Putamen (tissue), 1 donor: ENCODE measurements around the gene HECTD4.
A peak's percentile ranks its signal among the peaks of the same experiment; 100 is the strongest.
"Not testable (repeated sequence)": the region's sequence is repeated elsewhere in the genome, so short reads cannot be mapped to it uniquely, and the experiment has no call there.

Experiments used
- DNase-seq: peaks from one replicate; pipeline ENCODE4 v3.0.0-alpha.2; 2016; ENCODE audit warnings: low spot score

The HECTD4 gene

DNA sequence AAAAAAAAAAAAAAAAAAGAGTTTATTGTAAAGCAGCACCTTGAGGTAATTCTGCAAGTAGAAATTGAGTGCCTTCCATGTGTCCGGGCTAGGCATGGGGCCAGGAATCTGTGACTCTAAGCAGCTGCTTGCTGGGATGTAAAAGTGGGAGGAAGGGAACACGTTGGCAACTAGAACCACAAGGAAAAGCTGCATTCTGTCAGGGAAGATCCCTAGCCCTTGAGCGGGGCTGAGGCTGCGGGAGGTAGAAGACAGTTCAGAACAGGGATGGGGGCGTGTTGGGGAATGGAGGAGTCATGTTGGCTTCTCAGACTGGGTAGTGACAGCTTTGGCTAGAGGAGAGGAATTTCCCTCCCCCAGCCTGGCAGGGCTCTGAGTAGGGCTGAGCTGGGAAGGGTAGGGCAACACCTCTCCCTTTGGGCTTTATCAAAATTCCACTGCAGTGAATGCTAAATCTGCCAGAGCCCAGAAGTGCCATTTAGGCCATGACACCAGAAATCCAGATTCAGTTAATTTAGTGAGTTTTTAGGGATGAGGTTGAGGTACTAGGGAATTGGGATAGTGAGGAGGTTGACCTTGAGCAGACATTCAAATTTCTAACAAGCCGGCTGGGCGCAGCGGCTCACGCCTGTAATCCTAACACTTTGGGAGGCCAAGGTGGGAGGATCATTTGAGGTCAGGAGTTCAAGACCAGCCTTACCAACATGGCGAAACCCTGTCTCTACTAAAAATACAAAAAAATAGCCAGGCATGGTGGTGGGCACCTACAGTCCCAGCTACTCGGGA is 260.3 kb downstream of the HECTD4 start:
- peak; percentile 24 for DNase-seq

DNA sequence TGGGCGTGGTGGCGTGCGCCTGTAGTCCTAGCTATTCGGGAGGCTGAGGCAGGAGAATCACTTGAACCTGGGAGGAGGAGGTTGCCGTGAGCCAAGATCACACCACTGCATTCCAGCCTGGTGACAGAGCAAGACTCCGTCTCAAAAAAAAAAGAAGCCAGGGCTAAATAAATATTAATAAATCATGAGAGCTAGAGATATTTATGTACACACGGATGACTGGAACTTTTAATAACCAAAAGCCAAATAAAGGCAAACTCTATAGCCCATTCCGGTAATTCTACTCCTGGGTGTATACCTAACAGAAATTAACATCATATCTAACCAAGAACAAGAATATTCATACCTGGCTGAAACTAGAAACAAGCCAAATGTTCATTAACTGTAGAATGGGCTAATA is 264.5 kb downstream of the HECTD4 start:
- no peak for DNase-seq

DNA sequence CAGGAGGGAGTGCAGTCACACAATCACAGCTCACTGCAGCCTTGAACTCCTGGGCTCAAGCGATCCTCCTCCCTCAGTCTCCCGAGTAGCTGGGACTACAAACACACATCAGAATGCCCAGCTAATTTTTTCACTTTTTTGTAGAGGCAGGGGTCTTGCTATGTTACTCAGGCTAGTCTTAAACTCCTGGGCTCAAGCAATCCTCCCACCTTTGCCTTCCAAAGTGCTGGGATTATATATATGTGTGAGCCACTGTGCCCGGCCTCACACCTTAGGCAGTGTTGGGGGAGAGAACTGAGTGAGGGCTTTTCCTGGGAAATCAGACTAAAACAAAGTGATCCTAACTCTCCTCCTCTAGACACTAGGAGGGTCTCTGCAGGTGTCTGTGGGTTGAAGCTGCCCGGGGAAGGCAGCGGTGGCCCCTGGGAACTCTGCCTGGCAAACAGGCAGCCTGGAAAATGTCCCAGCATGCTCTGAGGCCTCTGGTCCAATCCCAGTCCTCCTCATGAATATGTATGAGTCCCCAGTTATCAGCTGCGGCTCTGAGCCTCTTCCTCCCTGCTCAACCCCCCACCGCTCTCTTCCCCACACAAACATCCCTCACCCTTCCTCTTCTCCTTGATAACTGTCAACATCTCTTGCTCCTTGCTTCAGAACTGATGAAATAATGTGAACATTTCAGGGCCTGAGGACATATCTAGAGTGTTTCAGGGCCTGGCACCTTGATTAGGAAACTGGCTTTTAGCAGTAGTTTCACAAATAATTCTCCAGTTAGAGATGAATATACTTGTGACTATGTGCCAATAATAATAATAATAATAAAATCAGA is 265.8 kb downstream of the HECTD4 start:
- DNase-seq = peak; percentile 91

DNA sequence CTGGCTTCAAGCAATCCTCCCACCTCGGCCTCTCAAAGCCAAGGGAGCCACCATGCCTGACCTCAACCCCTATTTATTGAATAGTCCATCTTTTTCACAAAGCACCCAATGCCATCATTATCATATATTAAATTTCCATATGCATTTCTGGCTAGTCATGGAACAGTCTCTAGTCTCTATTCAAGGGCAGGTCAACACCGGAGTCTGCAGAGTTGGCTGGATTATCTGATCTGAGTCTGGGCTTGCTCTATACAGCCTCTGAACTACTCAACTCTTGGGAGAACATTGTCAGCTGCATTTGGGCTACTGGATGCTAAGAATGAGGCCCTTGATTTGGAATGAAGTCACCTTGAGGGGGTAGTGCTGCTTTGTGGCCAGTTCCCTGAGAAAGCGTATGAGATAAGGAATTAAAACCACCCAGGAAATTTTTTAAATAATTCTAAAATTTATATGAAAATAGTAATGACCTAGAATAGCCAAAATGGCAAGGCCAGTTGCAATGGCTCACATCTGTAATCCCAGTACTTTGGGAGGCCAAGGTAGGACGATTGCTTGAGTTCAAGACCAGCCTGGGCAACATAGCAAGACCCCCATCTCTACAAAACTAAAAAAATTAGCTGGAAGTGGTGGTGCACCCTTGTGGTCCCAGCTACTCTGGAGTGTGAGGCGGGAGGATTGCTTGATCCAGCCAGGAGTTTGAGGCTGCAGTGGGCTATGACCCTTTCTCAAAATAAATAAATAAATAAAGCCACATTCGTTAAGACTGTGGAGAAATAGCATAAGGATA is 266.8 kb downstream of the HECTD4 start:
- no peak for DNase-seq

DNA sequence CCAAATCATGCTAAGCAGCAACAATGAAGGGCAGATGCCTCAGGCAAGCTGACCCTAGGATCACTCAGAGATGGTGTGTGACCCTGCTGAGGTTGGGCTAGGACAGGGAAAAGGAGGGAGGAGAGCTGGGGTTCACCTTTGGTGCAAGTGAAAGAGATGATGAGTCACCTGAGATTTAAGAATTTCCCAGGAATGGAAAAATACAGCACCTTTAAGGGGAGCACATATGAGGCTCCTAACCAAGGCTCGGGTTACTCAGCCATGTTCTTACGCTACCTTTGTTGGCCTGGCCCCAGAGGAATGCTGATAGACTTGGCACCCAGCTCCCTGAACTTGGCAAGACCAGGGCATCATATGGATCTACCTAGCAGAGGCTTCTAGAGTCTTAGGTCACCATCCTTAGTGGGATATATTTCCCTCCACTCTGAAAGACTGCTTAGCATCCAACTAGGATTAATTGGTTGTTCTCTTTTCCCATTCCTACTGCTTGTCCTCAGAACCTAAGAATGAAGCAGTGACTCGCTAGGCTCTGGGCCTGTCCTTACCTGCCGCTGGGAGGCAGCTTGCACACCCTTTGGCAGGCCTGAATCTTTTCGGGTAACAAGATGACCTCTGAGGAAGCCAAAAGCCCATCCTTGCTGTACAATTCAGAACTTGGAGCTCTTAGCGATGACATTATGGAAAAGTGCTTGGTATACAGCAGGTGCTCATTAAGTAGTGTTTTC is 269.7 kb downstream of the HECTD4 start:
- no peak for DNase-seq

DNA sequence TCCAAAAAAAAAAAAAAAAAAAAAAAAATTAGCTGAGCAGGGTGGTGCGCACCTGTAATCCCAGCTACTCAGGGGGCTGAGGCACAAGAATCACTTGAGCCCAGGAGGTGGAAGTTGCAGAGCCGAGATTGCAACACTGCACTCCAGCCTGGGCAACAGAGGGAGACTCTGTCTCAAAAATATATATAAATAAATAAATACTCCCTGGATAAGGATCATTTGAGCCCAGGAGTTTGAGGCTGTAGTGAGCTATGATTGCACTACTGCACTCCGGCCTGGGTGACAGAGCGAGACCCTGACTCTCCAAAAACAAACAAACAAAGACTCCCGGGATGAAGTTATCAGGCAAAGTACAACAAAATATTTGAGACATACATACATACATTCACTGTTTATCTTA is 270.3 kb downstream of the HECTD4 start:
- DNase-seq = no peak

DNA sequence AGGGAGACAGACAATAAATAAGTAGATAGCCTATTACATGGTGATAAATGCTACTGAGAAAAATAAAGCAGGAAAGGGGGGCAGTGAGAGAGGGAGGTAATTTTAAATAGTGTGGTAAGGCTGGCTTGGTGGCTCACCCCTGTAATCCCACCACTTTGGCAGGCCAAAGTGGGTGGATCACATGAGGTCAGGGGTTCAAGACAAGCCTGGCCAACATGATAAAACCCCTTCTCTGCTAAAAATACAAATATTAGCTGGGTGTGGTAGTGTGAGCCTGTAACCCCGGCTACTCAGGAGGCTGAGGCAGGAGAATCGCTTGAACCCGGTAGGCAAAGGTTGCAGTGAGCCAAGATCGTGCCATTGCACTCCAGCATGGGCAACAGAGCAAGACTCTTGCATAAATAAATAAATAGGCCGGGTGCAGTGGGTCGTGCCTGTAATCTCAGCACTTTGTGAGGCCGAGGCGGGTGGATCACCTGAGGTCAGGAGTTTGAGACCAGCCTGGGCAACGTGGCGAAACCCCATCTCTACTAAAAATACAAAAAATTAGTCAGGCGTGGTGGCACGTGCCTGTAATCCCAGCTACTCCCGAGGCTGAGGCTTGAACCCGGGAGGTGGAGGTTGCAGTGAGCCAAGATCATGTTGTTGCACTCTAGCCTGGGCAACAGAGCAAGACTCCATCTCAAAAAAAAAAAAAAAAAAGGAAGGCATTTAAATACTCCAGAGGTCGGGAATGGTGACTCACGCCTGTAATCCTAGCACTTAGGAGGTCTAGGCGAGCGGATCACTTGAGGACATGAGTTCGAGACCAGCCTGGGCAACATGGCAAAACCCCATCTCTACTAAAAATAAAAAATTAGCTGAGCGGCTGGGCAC is 271.2 kb downstream of the HECTD4 start:
- DNase-seq = not testable (repeated sequence)
